ENCODE measurements around the gene WASF2.

The WASF2 gene

GRCh38 chr1:27414091-27414490 is 75.9 kb downstream of the WASF2 start:
- no peak overlapping the region for H3K4me2 ChIP-seq (ENCODE audit: low read length)
- H3K79me2 ChIP-seq (ENCODE audit: insufficient read depth, low read length): no peaks in the 10 kb centered on the region
- H3K4me1 ChIP-seq (ENCODE audit: insufficient read depth, low read length, severe bottlenecking): peaks cover 25% of the 10 kb centered on the region
- H3F3A ChIP-seq (ENCODE audit: insufficient read depth, low read length): no peaks in the 10 kb centered on the region; the same call in 1 of the 2 replicates
- H3K27me3 ChIP-seq (ENCODE audit: insufficient read depth, low read length): no peaks in the 10 kb centered on the region
- no peak overlapping the region for H3K9ac ChIP-seq (ENCODE audit: low read length)
- H2AFZ ChIP-seq (ENCODE audit: low read length): no peak overlapping the region
- no peaks in the 10 kb centered on the region for H3K9me3 ChIP-seq (ENCODE audit: low read length)
- H3K4me3 ChIP-seq (ENCODE audit: low read depth, low read length, poor library complexity, severe bottlenecking): no peak overlapping the region
- no peaks in the 10 kb centered on the region for H3K9me2 ChIP-seq (ENCODE audit: low read depth, low read length)
- no peak overlapping the region for H3K27ac ChIP-seq (ENCODE audit: low read depth, low read length, poor library complexity, severe bottlenecking)
- no peaks in the 10 kb centered on the region for H4K20me1 ChIP-seq (ENCODE audit: insufficient read depth, low read length)
- peaks cover 87% of the 10 kb centered on the region for H3K36me3 ChIP-seq (ENCODE audit: insufficient read depth, low read length)
- no peak for TF ChIP-seq EZH2 (IDR thresholded peaks at IDR 0.05; ENCODE audit: borderline replicate concordance, low read length)
- TF ChIP-seq CTCF (IDR thresholded peaks at IDR 0.05; ENCODE audit: low read length): no peak

GRCh38 chr1:27413004-27413403 is 77.0 kb downstream of the WASF2 start:
- H3K9me3 ChIP-seq (ENCODE audit: low read length): no peaks in the 10 kb centered on the region
- no peaks in the 10 kb centered on the region; the same call in 1 of the 2 replicates for H3F3A ChIP-seq (ENCODE audit: insufficient read depth, low read length)
- H3K4me2 ChIP-seq (ENCODE audit: low read length): no peak overlapping the region
- no peaks in the 10 kb centered on the region for H3K9me2 ChIP-seq (ENCODE audit: low read depth, low read length)
- no peaks in the 10 kb centered on the region for H4K20me1 ChIP-seq (ENCODE audit: insufficient read depth, low read length)
- H3K4me1 ChIP-seq (ENCODE audit: insufficient read depth, low read length, severe bottlenecking): peaks cover 18% of the 10 kb centered on the region
- H3K27me3 ChIP-seq (ENCODE audit: insufficient read depth, low read length): no peaks in the 10 kb centered on the region
- H3K9ac ChIP-seq (ENCODE audit: low read length): no peak overlapping the region
- H2AFZ ChIP-seq (ENCODE audit: low read length): no peak overlapping the region
- no peaks in the 10 kb centered on the region for H3K79me2 ChIP-seq (ENCODE audit: insufficient read depth, low read length)
- H3K27ac ChIP-seq (ENCODE audit: low read depth, low read length, poor library complexity, severe bottlenecking): no peak overlapping the region
- H3K36me3 ChIP-seq (ENCODE audit: insufficient read depth, low read length): peaks cover 96% of the 10 kb centered on the region
- TF ChIP-seq EZH2 (IDR thresholded peaks at IDR 0.05; ENCODE audit: borderline replicate concordance, low read length) (no peak), CTCF (IDR thresholded peaks at IDR 0.05; ENCODE audit: low read length) (no peak)
- no peak overlapping the region for H3K4me3 ChIP-seq (ENCODE audit: low read depth, low read length, poor library complexity, severe bottlenecking)

GRCh38 chr1:27412502-27412901 is 77.5 kb downstream of the WASF2 start:
- H3F3A ChIP-seq (ENCODE audit: insufficient read depth, low read length): no peaks in the 10 kb centered on the region; the same call in 1 of the 2 replicates
- no peaks in the 10 kb centered on the region for H3K79me2 ChIP-seq (ENCODE audit: insufficient read depth, low read length)
- H3K4me1 ChIP-seq (ENCODE audit: insufficient read depth, low read length, severe bottlenecking): peaks cover 18% of the 10 kb centered on the region
- no peaks in the 10 kb centered on the region for H4K20me1 ChIP-seq (ENCODE audit: insufficient read depth, low read length)
- TF ChIP-seq CTCF (IDR thresholded peaks at IDR 0.05; ENCODE audit: low read length): no peak
- TF ChIP-seq EZH2 (IDR thresholded peaks at IDR 0.05; ENCODE audit: borderline replicate concordance, low read length): no peak
- H3K4me3 ChIP-seq (ENCODE audit: low read depth, low read length, poor library complexity, severe bottlenecking): no peak overlapping the region
- no peak overlapping the region for H3K9ac ChIP-seq (ENCODE audit: low read length)
- no peak overlapping the region for H3K4me2 ChIP-seq (ENCODE audit: low read length)
- H3K9me3 ChIP-seq (ENCODE audit: low read length): no peaks in the 10 kb centered on the region
- peaks cover 96% of the 10 kb centered on the region for H3K36me3 ChIP-seq (ENCODE audit: insufficient read depth, low read length)
- H3K27me3 ChIP-seq (ENCODE audit: insufficient read depth, low read length): no peaks in the 10 kb centered on the region
- no peak overlapping the region for H2AFZ ChIP-seq (ENCODE audit: low read length)
- H3K9me2 ChIP-seq (ENCODE audit: low read depth, low read length): no peaks in the 10 kb centered on the region
- H3K27ac ChIP-seq (ENCODE audit: low read depth, low read length, poor library complexity, severe bottlenecking): no peak overlapping the region

Data from OCI-LY1 (cell line).